ENCODE results near the gene GRAP2. TPM values are rescaled to one million over a fixed set of nuclear protein-coding genes. Genes with fewer than 3 reads are reported as not detected.

GRAP2 gene
- total and polyA plus RNA-seq, 2 of the 8 experiments (the other 6 are each of a cell fraction or from before 2014, with no cell fraction given): 0.08 TPM; not detected in 1

- Histone ChIP-seq H2BK15ac (ENCODE audit: low read length) (no peak overlapping the region), H3K4ac (replicated peaks; ENCODE audit: insufficient read length, low read depth, low read length) (no peak overlapping the region), H3K23ac (ENCODE audit: insufficient read length) (no peak overlapping the region), H3K9me3 (ENCODE audit: insufficient read depth in 2 of 2, low read depth in 1 of 2, low read length in 1 of 2) (no peaks in the 10 kb centered on the region), H2BK20ac (ENCODE audit: low read length) (no peak overlapping the region), H3K56ac (replicated peaks; ENCODE audit: insufficient read length, low read depth, low read length) (no peak overlapping the region), H3K9ac (replicated peaks in 1 of 4; ENCODE audit: extremely low read depth in 1 of 4, low read depth in 3 of 4, low read length in 3 of 4) (no peak overlapping the region), H4K5ac (ENCODE audit: insufficient read length, low read depth, low read length) (no peak overlapping the region), H3K4me3 (ENCODE audit: extremely low read depth in 1 of 4, insufficient read depth in 2 of 4, low read depth in 3 of 4, low read length in 4 of 4) (no peak overlapping the region), H4K91ac (replicated peaks; ENCODE audit: insufficient read length, low read length) (no peak overlapping the region), H4K8ac (ENCODE audit: extremely low read depth, insufficient read depth, low read length) (no peak overlapping the region), H3K79me1 (ENCODE audit: low read depth, low read length) (no peaks in the 10 kb centered on the region), H3K27me3 (replicated peaks in 1 of 4; ENCODE audit: control insufficient read depth in 3 of 4, extremely low read depth in 1 of 4, insufficient read depth in 3 of 4, low read length in 3 of 4) (no peaks in the 10 kb centered on the region), H3K14ac (ENCODE audit: insufficient read length) (no peak overlapping the region), H3K79me2 (ENCODE audit: control insufficient read depth in 1 of 2, insufficient read depth in 2 of 2, low read length in 2 of 2) (no peaks in the 10 kb centered on the region), H3K4me1 (replicated peaks in 1 of 4; ENCODE audit: control insufficient read depth in 3 of 4, insufficient read depth in 4 of 4, low read length in 3 of 4) (0 out of 7 replicates have a peak, but pooled peaks cover 0 to 3% (median 0%) of the 10 kb centered on the region in 4 experiments), H3K27ac (ENCODE audit: low read depth, low read length) (no peak overlapping the region), H3K36me3 (ENCODE audit: control insufficient read depth in 2 of 4, insufficient read depth in 4 of 4, low read length in 3 of 4) (peaks cover 0 to 20% (median 8%) of the 10 kb centered on the region in 4 experiments; a peak in 5 of 8 replicates), H2BK5ac (ENCODE audit: low read depth, low read length) (no peak overlapping the region), H2AFZ (ENCODE audit: low read length) (no peak overlapping the region), H2BK120ac (replicated peaks; ENCODE audit: low read depth, low read length) (no peak overlapping the region), H2BK12ac (ENCODE audit: low read depth, low read length) (no peak overlapping the region), H3K4me2 (ENCODE audit: insufficient read depth in 1 of 2, low read depth in 2 of 2, low read length in 2 of 2) (no peak overlapping the region), H3K18ac (ENCODE audit: extremely low read depth, low read length) (no peak overlapping the region), H2AK5ac (ENCODE audit: low read depth, low read length) (no peak overlapping the region), H3K23me2 (ENCODE audit: low read depth, low read length) (no peaks in the 10 kb centered on the region), H4K20me1 (replicated peaks in 1 of 2; ENCODE audit: control insufficient read depth in 1 of 2, insufficient read depth in 2 of 2, low read length in 2 of 2) (peaks cover 3 to 6% of the 10 kb centered on the region in 2 experiments)
- POLR2A ChIA-PET (ENCODE audit: partially characterized antibody): interaction anchor here (1.5 to 2.7 kb wide), 3 partner anchors 13 to 26 kb away, joined by 3 to 13 read pairs (median 3); no protein-coding TSS in a partner anchor
- FAIRE-seq (no peak), DNase-seq (ENCODE audit: low read depth in 1 of 2, low spot score in 2 of 2) (no peak)
- CTCF ChIA-PET (ENCODE audit: partially characterized antibody): interaction anchor here (0.6 to 13.2 kb wide), 17 partner anchors 15 to 488 kb away, joined by 3 to 159 read pairs (median 8); no protein-coding TSS in a partner anchor
- 78% methylated on average over 10 of the region's 11 CpGs; no CpG with 5 or more reads in 1 of the 2 experiments for WGBS, 2 experiments (ENCODE audit: extremely low coverage in 1 of 2, insufficient coverage in 1 of 2, insufficient read length in 1 of 2, insufficient replicate concordance in 2 of 2, low coverage in 1 of 2, low lambda C conversion rate in 2 of 2, missing lambda C conversion rate in 1 of 2)
- TF ChIP-seq CTCF (IDR thresholded peaks at IDR 0.05; ENCODE audit: control extremely low read depth in 1 of 3, insufficient read depth in 1 of 3, low read depth in 1 of 3, low read length in 3 of 3): no peak
- no peak for TF ChIP-seq E2F6 (IDR thresholded peaks at IDR 0.05)
- TF ChIP-seq SAP30 (IDR thresholded peaks at IDR 0.05; ENCODE audit: insufficient read depth, insufficient replicate concordance, low read length): no peak
- TF ChIP-seq TCF12 (IDR thresholded peaks at IDR 0.05; ENCODE audit: low read depth, low read length): no peak
- TF ChIP-seq ATF3 (IDR thresholded peaks at IDR 0.05; ENCODE audit: insufficient read depth, low read depth, low read length): no peak
Measured at GRCh38 chr22:40022536-40023240, 121.8 kb downstream of the GRAP2 start.

Data from H1 (cell line).